Colonic mucosa (tissue), 4 donors: ENCODE results near the gene PIM3. TPM values are rescaled to one million over a fixed set of nuclear protein-coding genes. Genes with fewer than 3 reads are reported as not detected.
A peak's percentile ranks its signal among the peaks of the same experiment; 100 is the strongest.

Source experiments
- DNase-seq: peaks from one replicate; pipeline ENCODE4 v3.0.0-alpha.2; 2020
- H3K27ac ChIP-seq: fragments of 200-600 bp; one replicate; pipeline ENCODE4 v1.8.0; 2021
- H3K27me3 ChIP-seq: fragments of 200-600 bp; one replicate; pipeline ENCODE4 v1.8.0; 2021
- H3K36me3 ChIP-seq: fragments of 200-600 bp; one replicate; pipeline ENCODE4 v1.8.0; 2021
- H3K4me1 ChIP-seq: fragments of 200-600 bp; one replicate; pipeline ENCODE4 v1.8.0; 2021; ENCODE audit warnings: mild to moderate bottlenecking
- H3K4me3 ChIP-seq: fragments of 200-600 bp; one replicate; pipeline ENCODE4 v1.8.0; 2021
- H3K9ac ChIP-seq, 2 donors: one replicate each; pipeline ENCODE4 v1.7.0; 2013; ENCODE audit warnings: control low read depth in 2 of 2, low read depth in 2 of 2, low read length in 2 of 2
- H3K9me3 ChIP-seq: fragments of 200-600 bp; one replicate; pipeline ENCODE4 v1.8.0; 2021
- CTCF ChIP-seq: fragments of 200-600 bp; IDR thresholded peaks from one replicate; pipeline ENCODE4 v1.8.0; 2022; ENCODE audit warnings: antibody characterized with exemption, mild to moderate bottlenecking
- intact Hi-C: fragments of 100-400 bp; cut with DNase I; formaldehyde crosslinking; loops from one replicate; pipeline ENCODE4 v1.14.1; 2022
- total RNA-seq, 2 donors: library from RNA; stranded (reverse); fragmentation: NEBNext Ultra II Directional in 1 of 2; extraction: Animal tissue kit (Norgen Biotek cat#: 25700) in 1 of 2; gene quantifications; one replicate each; pipeline ENCODE4 v1.2.1, GENCODE V29; 2021
- donor health status: healthy.
- donor health status: DM: no; HTN: no; CAD: no.
- donor health status: DM: no; HTN: no; CAD: no.

PIM3 gene
- total RNA-seq, 2 donors from 2014 or later, result 65.6 to 74.4 TPM

GRCh38 chr22:49946612-49947295, 13.8 kb upstream of the PIM3 start:
- TF ChIP-seq CTCF, result no peak
- intact Hi-C loops, result no loop called here
- Histone ChIP-seq H3K27ac (peak overlapping the region; percentile 99), H3K4me3 (no peak overlapping the region), H3K9ac (peak overlapping the region; percentile 93 to 95), H3K27me3 (no peaks in the 10 kb centered on the region), H3K4me1 (peaks cover 10% of the 10 kb centered on the region), H3K9me3 (no peaks in the 10 kb centered on the region), H3K36me3 (no peaks in the 10 kb centered on the region)
- peak; percentile 75 for DNase-seq

GRCh38 chr22:49947296-49947622, 13.3 kb upstream of the PIM3 start:
- H3K4me1 ChIP-seq, result peaks cover 16% of the 10 kb centered on the region
- H3K4me3 ChIP-seq, result peak overlapping the region; percentile 43

GRCh38 chr22:49948116-49948957, 12.2 kb upstream of the PIM3 start:
- H3K9ac ChIP-seq, result peak overlapping the region; percentile 93 to 95

More at GRCh38 chr22:49947296-49947622, 13.3 kb upstream of the PIM3 start:
- DNase-seq, result no peak
- no peak for TF ChIP-seq CTCF
- Histone ChIP-seq H3K9me3 (no peaks in the 10 kb centered on the region), H3K36me3 (no peaks in the 10 kb centered on the region), H3K9ac (peak overlapping the region; percentile 93 to 95), H3K27ac (peak overlapping the region; percentile 99), H3K27me3 (no peaks in the 10 kb centered on the region)
- intact Hi-C loops, result no loop called here

GRCh38 chr22:49948958-49949913, 11.3 kb upstream of the PIM3 start:
- no peaks in the 10 kb centered on the region for H3K36me3 ChIP-seq
- peak overlapping the region; percentile 43 for H3K4me3 ChIP-seq
- H3K27ac ChIP-seq, result peak overlapping the region; percentile 99
- H3K27me3 ChIP-seq, result no peaks in the 10 kb centered on the region
- TF ChIP-seq CTCF, result no peak
- peak; percentile 90 for DNase-seq
- H3K9me3 ChIP-seq, result no peaks in the 10 kb centered on the region
- H3K4me1 ChIP-seq, result peaks cover 24% of the 10 kb centered on the region
- intact Hi-C loops, result no loop called here
- H3K9ac ChIP-seq, result peak overlapping the region; percentile 93 to 95

More at GRCh38 chr22:49948116-49948957, 12.2 kb upstream of the PIM3 start:
- Histone ChIP-seq H3K4me3 (peak overlapping the region; percentile 43), H3K9me3 (no peaks in the 10 kb centered on the region), H3K4me1 (peaks cover 24% of the 10 kb centered on the region), H3K27me3 (no peaks in the 10 kb centered on the region), H3K27ac (peak overlapping the region; percentile 99), H3K36me3 (no peaks in the 10 kb centered on the region)
- intact Hi-C loops, result no loop called here
- DNase-seq, result peak; percentile 80
- TF ChIP-seq CTCF, result no peak

- Histone ChIP-seq H3K36me3 (no peaks in the 10 kb centered on the region), H3K9ac (peak overlapping the region; percentile 75 to 93), H3K4me1 (peaks cover 24% of the 10 kb centered on the region), H3K4me3 (no peak overlapping the region), H3K9me3 (no peaks in the 10 kb centered on the region), H3K27me3 (no peaks in the 10 kb centered on the region), H3K27ac (peak overlapping the region; percentile 99)
- TF ChIP-seq CTCF, result no peak
- no peak for DNase-seq
- intact Hi-C loops, result no loop called here
Measured at GRCh38 chr22:49949914-49950292, 10.7 kb upstream of the PIM3 start.
